Lung (tissue), 12 donors: ENCODE measurements around the gene TRAIP. TPM values are rescaled to one million over a fixed set of nuclear protein-coding genes. Genes with fewer than 3 reads are reported as not detected.

Experiments used
- ATAC-seq: fragments of 200-7000 bp; cut with Tn5 transposase; one replicate; pipeline ENCODE4 v1.9.1; 2020; ENCODE audit warnings: moderate number of reproducible peaks; ENCODE audit not compliant: insufficient read depth, low FRiP score
- DNase-seq, 3 donors: peaks; one replicate each; pipeline ENCODE4 v3.0.0-alpha.2; 2013 to 2017
- H3K27ac ChIP-seq, 2 donors: one replicate each; pipeline ENCODE4 v1.5.1; 2013; ENCODE audit warnings: mild to moderate bottlenecking in 2 of 2, moderate library complexity in 2 of 2, control low read depth in 1 of 2, inconsistent platforms in 1 of 2, low read depth in 1 of 2, low read length in 1 of 2
- H3K27me3 ChIP-seq, 3 donors: one replicate each; pipeline ENCODE4 v1.5.1; 2013; ENCODE audit warnings: low read length in 2 of 3; ENCODE audit not compliant: control insufficient read depth in 3 of 3, insufficient read depth in 3 of 3
- H3K36me3 ChIP-seq, 4 donors: one replicate each; pipeline ENCODE4 v1.5.1; 2013; ENCODE audit warnings: low read length in 4 of 4, mild to moderate bottlenecking in 1 of 4, moderate library complexity in 1 of 4; ENCODE audit not compliant: control insufficient read depth in 4 of 4, insufficient read depth in 4 of 4
- H3K4me1 ChIP-seq, 5 donors: one replicate each; pipeline ENCODE4 v1.5.1; 2013; ENCODE audit warnings: low read length in 5 of 5, mild to moderate bottlenecking in 2 of 5, moderate library complexity in 1 of 5; ENCODE audit not compliant: control insufficient read depth in 5 of 5, insufficient read depth in 5 of 5
- H3K4me3 ChIP-seq: one replicate; pipeline ENCODE4 v1.5.1; 2013; ENCODE audit warnings: mild to moderate bottlenecking, control low read depth, moderate library complexity
- H3K9ac ChIP-seq, 2 donors: one replicate each; pipeline ENCODE4 v1.5.1; 2013; ENCODE audit warnings: low read length in 2 of 2, control low read depth in 1 of 2; ENCODE audit not compliant: insufficient read depth in 1 of 2
- H3K9me3 ChIP-seq, 4 donors: one replicate each; pipeline ENCODE4 v1.5.1; 2013; ENCODE audit warnings: low read length in 3 of 4, mild to moderate bottlenecking in 1 of 4, moderate library complexity in 1 of 4; ENCODE audit not compliant: control insufficient read depth in 4 of 4, insufficient read depth in 3 of 4
- CTCF ChIP-seq: IDR thresholded peaks from 2 replicates; pipeline ENCODE4 v1.5.1; 2012; ENCODE audit warnings: mild to moderate bottlenecking; ENCODE audit errors: control extremely low read depth, extremely low read depth
- WGBS, 2 donors: extraction: QIAGEN DNeasy Blood & Tissue Kit; methylation state at CpG; one replicate each; pipeline ENCODE4 v1.1.7; 2013; 5-methylcytosine and 5-hydroxymethylcytosine counted together
- polyA plus RNA-seq, 2 donors: library from polyadenylated mRNA; stranded (reverse); fragments of 200-250 nt; gene quantifications; one replicate each; pipeline ENCODE4 v1.2.1, GENCODE V29; 2013
- total RNA-seq, 2 donors: library from RNA; depleted of rRNA in 1 of 2; stranded (reverse); fragments of >200 nt in 1 of 2; gene quantifications; one replicate each; pipeline ENCODE4 v1.2.1, GENCODE V29; 2014 to 2021
- donor health status: control.
- donor health status: control.
- donor health status: Bipolar disorder and iron deficiency.
- donor health status: healthy.
- donor health status: DM: yes; HTN: yes; CAD: no.

The TRAIP gene
- total and polyA plus RNA-seq, 4 donors: 1.8 to 3.2 (median 2.4) TPM

GRCh38 chr3:49877716-49878115, 21.4 kb upstream of the TRAIP start:
- no peak for TF ChIP-seq CTCF
- ATAC-seq (no peak), DNase-seq (peak; percentile 77 to 85 (median 78))
- H3K4me1 ChIP-seq: peaks cover 0 to 40% (median 10%) of the 10 kb centered on the region in 5 donors
- 54 to 76% methylated on average over 2 of the region's 2 CpGs for whole genome bisulfite sequencing, 2 donors
- H3K27ac ChIP-seq: no peak overlapping the region
- no peaks in the 10 kb centered on the region for H3K27me3 ChIP-seq
- H3K4me3 ChIP-seq: no peak overlapping the region
- H3K36me3 ChIP-seq: no peaks in the 10 kb centered on the region
- peaks cover 0 to 3% (median 0%) of the 10 kb centered on the region in 4 donors for H3K9me3 ChIP-seq
- H3K9ac ChIP-seq: no peak overlapping the region

- Histone ChIP-seq H3K9me3 (peaks cover 0 to 3% (median 0%) of the 10 kb centered on the region in 4 donors), H3K27ac (no peak overlapping the region), H3K4me1 (peaks cover 0 to 29% (median 8%) of the 10 kb centered on the region in 5 donors), H3K36me3 (no peaks in the 10 kb centered on the region), H3K9ac (no peak overlapping the region), H3K27me3 (peaks cover 0 to 1% (median 0%) of the 10 kb centered on the region in 3 donors), H3K4me3 (no peak overlapping the region)
- TF ChIP-seq CTCF: no peak
- 81 to 88% methylated on average over 5 of the region's 5 CpGs for WGBS, 2 donors
- ATAC-seq (no peak), DNase-seq (no peak)
Observed at GRCh38 chr3:49876567-49876966, 20.2 kb upstream of the TRAIP start.

- Histone ChIP-seq H3K27ac (no peak overlapping the region), H3K27me3 (peaks cover under 1 to 27% (median 18%) of the 10 kb centered on the region in 3 donors), H3K4me1 (peaks cover 0 to 20% (median 4%) of the 10 kb centered on the region in 5 donors), H3K36me3 (no peaks in the 10 kb centered on the region), H3K9me3 (no peaks in the 10 kb centered on the region), H3K9ac (no peak overlapping the region), H3K4me3 (no peak overlapping the region)
- 91 to 93% methylated on average over 8 of the region's 8 CpGs for WGBS, 2 donors
- ATAC-seq (no peak), DNase-seq (no peak)
- no peak for TF ChIP-seq CTCF
Observed at GRCh38 chr3:49873623-49874022, 17.3 kb upstream of the TRAIP start.

- Histone ChIP-seq H3K27me3 (peaks cover 5 to 34% (median 25%) of the 10 kb centered on the region in 3 donors), H3K9me3 (peaks cover 0 to 2% (median 0%) of the 10 kb centered on the region in 4 donors), H3K27ac (no peak overlapping the region), H3K9ac (no peak overlapping the region), H3K4me3 (no peak overlapping the region), H3K4me1 (peaks cover 0 to 17% (median 4%) of the 10 kb centered on the region in 5 donors), H3K36me3 (no peaks in the 10 kb centered on the region)
- no peak for TF ChIP-seq CTCF
- ATAC-seq: no peak
- 50 to 61% methylated on average over 4 of the region's 4 CpGs for WGBS, 2 donors
- no peak for DNase-seq
Observed at GRCh38 chr3:49872801-49873281, 16.5 kb upstream of the TRAIP start.
